CD14-positive monocyte (primary cell): ENCODE data around the gene ATXN7L1. TPM values are rescaled to one million over a fixed set of nuclear protein-coding genes. Genes with fewer than 3 reads are reported as not detected.

Experiments
- DNase-seq, 3 donors: peaks; one replicate each; pipeline ENCODE4 v3.0.0-alpha.2; 2011 to 2022
- H2AFZ ChIP-seq: 2 replicates; pipeline ENCODE4 v1.6.0; 2012; ENCODE audit warnings: mild to moderate bottlenecking, low read depth, low read length, inconsistent platforms; ENCODE audit not compliant: insufficient read depth, poor library complexity, severe bottlenecking
- H3K27ac ChIP-seq, 2 donors: 1 replicate in 1 of 2; 2 replicates in 1 of 2; pipeline ENCODE4 v1.5.1; 2012 to 2013; ENCODE audit warnings: low read length in 2 of 2, control low read depth in 1 of 2, inconsistent platforms in 1 of 2, low read depth in 1 of 2, mild to moderate bottlenecking in 1 of 2
- H3K27me3 ChIP-seq, 2 donors: one replicate each; pipeline versions ENCODE4 v1.6.0 to v1.6.1; 2011 to 2013; ENCODE audit warnings: low read length in 2 of 2; ENCODE audit not compliant: control insufficient read depth in 2 of 2, insufficient read depth in 2 of 2
- H3K36me3 ChIP-seq, 2 donors: replicated peaks in 1 of 2; 1 replicate in 1 of 2; 2 replicates in 1 of 2; pipeline versions ENCODE4 v1.5.1 to v1.6.1; 2012 to 2013; ENCODE audit warnings: low read length in 2 of 2, control low read depth in 1 of 2, inconsistent platforms in 1 of 2, mild to moderate bottlenecking in 1 of 2; ENCODE audit not compliant: insufficient read depth in 2 of 2, control insufficient read depth in 1 of 2
- H3K4me1 ChIP-seq, 2 donors: 1 replicate in 1 of 2; 2 replicates in 1 of 2; pipeline versions ENCODE4 v1.5.1 to v1.6.1; 2012 to 2013; ENCODE audit warnings: low read length in 2 of 2, control low read depth in 1 of 2, inconsistent platforms in 1 of 2, mild to moderate bottlenecking in 1 of 2, moderate library complexity in 1 of 2; ENCODE audit not compliant: insufficient read depth in 2 of 2, control insufficient read depth in 1 of 2
- H3K4me2 ChIP-seq: replicated peaks from 2 replicates; pipeline ENCODE3; 2012; ENCODE audit warnings: low read length, moderate library complexity, mild to moderate bottlenecking; ENCODE audit not compliant: poor library complexity, severe bottlenecking; ENCODE audit errors: extremely low read depth
- H3K4me3 ChIP-seq, 3 experiments: fragments of 200-600 bp in 1 of 3; sonication (generic) in 1 of 3; replicated peaks in 1 of 3; 1 replicate in 2 of 3; 2 replicates in 1 of 3; pipeline ENCODE4 v1.5.1; 2011 to 2013; ENCODE audit warnings: low read length in 3 of 3, mild to moderate bottlenecking in 3 of 3, control low read depth in 2 of 3, low read depth in 2 of 3, inconsistent platforms in 1 of 3, moderate library complexity in 1 of 3
- H3K79me2 ChIP-seq: 2 replicates; pipeline ENCODE4 v1.6.0; 2012; ENCODE audit warnings: mild to moderate bottlenecking, control low read depth, inconsistent platforms, low read length, moderate library complexity; ENCODE audit not compliant: insufficient read depth
- H3K9ac ChIP-seq: 2 replicates; pipeline ENCODE4 v1.6.0; 2017; ENCODE audit warnings: low read length, mild to moderate bottlenecking; ENCODE audit not compliant: insufficient read depth, poor library complexity, severe bottlenecking
- H3K9me3 ChIP-seq, 2 donors: replicated peaks in 1 of 2; 1 replicate in 1 of 2; 2 replicates in 1 of 2; pipeline versions ENCODE4 v1.5.1 to v1.6.1; 2012 to 2013; ENCODE audit warnings: low read length in 2 of 2, control low read depth in 1 of 2; ENCODE audit not compliant: control insufficient read depth in 1 of 2, insufficient read depth in 1 of 2
- H4K20me1 ChIP-seq: 2 replicates; pipeline ENCODE4 v1.6.0; 2012; ENCODE audit warnings: mild to moderate bottlenecking, low read length, control low read depth, moderate library complexity; ENCODE audit not compliant: insufficient read depth
- H3K27ac Mint-ChIP-seq, 7 donors: one replicate each; pipeline ENCODE4 v1.8.0; 2020; ENCODE audit warnings: mild to moderate bottlenecking in 7 of 7, mixed read lengths in 7 of 7, moderate library complexity in 6 of 7, inconsistent platforms in 2 of 7
- H3K27me3 Mint-ChIP-seq, 3 donors: one replicate each; pipeline ENCODE4 v1.8.0; 2021 to 2022; ENCODE audit warnings: low read depth in 3 of 3, mild to moderate bottlenecking in 3 of 3, mixed read lengths in 3 of 3, moderate library complexity in 3 of 3, inconsistent platforms in 1 of 3
- H3K36me3 Mint-ChIP-seq, 2 donors: one replicate each; pipeline ENCODE4 v1.8.0; 2020; ENCODE audit warnings: mixed read lengths in 2 of 2, inconsistent platforms in 1 of 2, mild to moderate bottlenecking in 1 of 2
- H3K4me1 Mint-ChIP-seq: one replicate; pipeline ENCODE4 v1.8.0; 2020; ENCODE audit warnings: mild to moderate bottlenecking, mixed read lengths
- H3K4me3 Mint-ChIP-seq, 2 donors: one replicate each; pipeline ENCODE4 v1.8.0; 2020; ENCODE audit warnings: mild to moderate bottlenecking in 2 of 2, mixed read lengths in 2 of 2, moderate library complexity in 1 of 2
- H3K9me3 Mint-ChIP-seq, 7 donors: one replicate each; pipeline ENCODE4 v1.8.0; 2020 to 2022; ENCODE audit warnings: mixed read lengths in 7 of 7, mild to moderate bottlenecking in 6 of 7, moderate library complexity in 6 of 7, inconsistent platforms in 2 of 7
- CTCF ChIP-seq: fragments of 200-600 bp; IDR thresholded peaks from one replicate; pipeline ENCODE4 v1.8.0; 2022; ENCODE audit warnings: antibody characterized with exemption, mild to moderate bottlenecking
- WGBS: methylation state at CpG from one replicate; pipeline ENCODE4 v1.1.5; 2013; ENCODE audit warnings: missing lambda C conversion rate; ENCODE audit not compliant: insufficient coverage; 5-methylcytosine and 5-hydroxymethylcytosine counted together
- intact Hi-C, 2 donors: fragments of 100-400 bp; cut with micrococcal nuclease; formaldehyde crosslinking; loops; one replicate each; pipeline versions ENCODE4 v1.15.0 to v1.15.1; 2023
- polyA plus RNA-seq, 3 donors: library from polyadenylated mRNA; depleted of rRNA in 1 of 3; unstranded in 2 of 3; stranded (reverse) in 1 of 3; fragments of 300-500 nt in 2 of 3; fragments of >200 nt in 1 of 3; fragmentation: Illumina TruSeq in 2 of 3; gene quantifications; 1 replicate in 2 of 3; 2 replicates in 1 of 3; pipeline ENCODE4 v1.2.3, GENCODE V29; 2012 to 2021

The ATXN7L1 gene
- polyA plus RNA-seq, 3 donors: 4.5 to 12.2 (median 11.2) TPM

DNA sequence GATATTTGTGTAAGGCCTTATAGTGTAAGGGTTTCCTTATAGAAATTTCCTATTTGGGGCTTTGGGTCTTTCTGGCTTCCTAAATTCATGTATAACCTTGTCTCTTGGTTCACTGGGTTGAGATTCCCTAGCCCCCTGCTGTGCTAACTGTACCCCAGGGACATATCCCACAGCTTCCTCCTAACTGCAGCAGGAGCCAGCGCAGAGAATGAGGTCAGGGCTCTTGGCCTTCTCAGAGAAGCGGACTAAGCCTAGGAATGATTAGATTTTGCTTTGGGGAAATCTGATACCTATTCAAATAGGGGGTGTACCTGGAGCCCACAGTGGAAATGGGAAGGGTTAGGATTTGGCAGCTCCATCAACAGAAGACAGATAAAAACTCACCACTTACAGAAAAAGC, 157.0 kb downstream of the ATXN7L1 start:
- Histone ChIP-seq H3K9me3 (no peaks in the 10 kb centered on the region), H3K9ac (no peak overlapping the region), H3K79me2 (no peaks in the 10 kb centered on the region), H4K20me1 (no peaks in the 10 kb centered on the region), H3K4me3 (no peak overlapping the region), H3K27me3 (no peaks in the 10 kb centered on the region), H2AFZ (no peak overlapping the region), H3K27ac (peak overlapping the region in 1 of 2 donors; percentile 14), H3K4me2 (no peak overlapping the region), H3K4me1 (peaks cover 13 to 15% of the 10 kb centered on the region in 2 donors), H3K36me3 (no peaks in the 10 kb centered on the region)
- H3K4me3 Mint-ChIP-seq: no peak overlapping the region
- H3K36me3 Mint-ChIP-seq: peaks cover 0 to 3% of the 10 kb centered on the region in 2 donors
- peaks cover 0 to 2% (median 1%) of the 10 kb centered on the region in 3 donors for H3K27me3 Mint-ChIP-seq
- TF ChIP-seq CTCF: no peak
- no peak for DNase-seq
- intact Hi-C loops: no loop called here
- no CpG with 5 or more reads among the region's 2 CpGs for WGBS
- H3K4me1 Mint-ChIP-seq: peaks cover 16% of the 10 kb centered on the region
- no peak overlapping the region for H3K27ac Mint-ChIP-seq
- no peaks in the 10 kb centered on the region for H3K9me3 Mint-ChIP-seq

- Mint-ChIP-seq H3K36me3 (peaks cover 0 to 6% of the 10 kb centered on the region in 2 donors), H3K4me1 (peaks cover 16% of the 10 kb centered on the region), H3K27me3 (peaks cover 0 to 2% (median 1%) of the 10 kb centered on the region in 3 donors), H3K4me3 (no peak overlapping the region), H3K27ac (peak overlapping the region; percentile 4 to 75 (median 55)), H3K9me3 (peaks cover 0 to 3% (median 0%) of the 10 kb centered on the region in 7 donors)
- Histone ChIP-seq H3K9ac (no peak overlapping the region), H4K20me1 (no peaks in the 10 kb centered on the region), H3K4me1 (peaks cover 13 to 15% of the 10 kb centered on the region in 2 donors), H3K79me2 (no peaks in the 10 kb centered on the region), H3K36me3 (no peaks in the 10 kb centered on the region), H3K9me3 (peaks cover 0 to under 1% of the 10 kb centered on the region in 2 donors), H2AFZ (peak overlapping the region; percentile 62), H3K4me2 (no peak overlapping the region), H3K27me3 (no peaks in the 10 kb centered on the region), H3K4me3 (no peak overlapping the region), H3K27ac (peak overlapping the region in 1 of 2 donors; percentile 55)
- WGBS: 56% methylated on average over 3 of the region's 4 CpGs
- no peak for TF ChIP-seq CTCF
- peak; percentile 38 to 55 (median 48) for DNase-seq
- intact Hi-C loops: no loop called here
Measured at GRCh38 chr7:105718511-105718925, 157.9 kb downstream of the ATXN7L1 start.
